ENCODE measurements around the gene PALM2AKAP2.
A peak's percentile ranks its signal among the peaks of the same experiment; 100 is the strongest.

The PALM2AKAP2 gene

DNA sequence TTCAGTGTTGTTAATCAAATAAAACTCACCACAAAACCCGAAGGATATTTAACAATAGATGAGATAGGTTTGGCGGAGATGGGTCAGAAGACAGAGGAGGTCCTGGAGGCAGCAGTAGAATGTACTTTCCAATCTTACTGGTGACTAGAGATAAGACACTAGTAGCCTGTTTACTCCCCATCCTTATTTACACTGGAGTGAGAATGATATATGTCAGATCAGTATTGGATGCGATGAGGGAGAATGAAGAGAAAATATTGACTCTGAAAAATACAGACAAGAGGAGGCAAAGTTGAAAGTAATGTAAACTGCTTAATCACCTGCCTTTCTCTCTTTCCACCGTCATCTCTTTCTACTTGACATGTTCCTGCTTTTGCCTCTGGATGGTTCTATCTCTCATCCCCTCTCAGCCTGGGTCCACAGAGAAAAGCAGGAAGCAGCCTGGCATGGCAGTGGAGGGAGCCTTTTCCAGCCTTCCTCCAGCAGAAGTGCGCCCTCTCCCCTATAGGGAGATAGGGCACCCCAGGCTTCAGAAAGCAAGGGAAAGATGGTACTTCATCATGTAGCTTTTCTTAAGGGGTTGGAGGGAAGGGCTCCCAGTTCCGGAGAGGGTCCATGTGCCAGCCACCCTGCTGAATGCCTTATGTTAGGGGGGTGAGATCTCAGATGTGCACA lies 11.1 kb downstream of the PALM2AKAP2 start:
- Histone ChIP-seq H3K4me3 (ENCODE audit: extremely low read depth, insufficient read depth, low read length, poor library complexity, severe bottlenecking) (no peak overlapping the region), H3K9me3 (ENCODE audit: control insufficient read depth, low read length) (no peaks in the 10 kb centered on the region), H3K27ac (ENCODE audit: low read depth, low read length, severe bottlenecking) (no peak overlapping the region), H3K36me3 (ENCODE audit: control insufficient read depth, insufficient read depth, low read length) (no peaks in the 10 kb centered on the region), H3K4me1 (ENCODE audit: control insufficient read depth, insufficient read depth, low read length, poor library complexity, severe bottlenecking) (peaks cover 50% of the 10 kb centered on the region)
- WGBS, 2 experiments (ENCODE audit: insufficient coverage in 2 of 2): 89 to 100% methylated on average over 1 to 4 of the region's 6 CpGs

DNA sequence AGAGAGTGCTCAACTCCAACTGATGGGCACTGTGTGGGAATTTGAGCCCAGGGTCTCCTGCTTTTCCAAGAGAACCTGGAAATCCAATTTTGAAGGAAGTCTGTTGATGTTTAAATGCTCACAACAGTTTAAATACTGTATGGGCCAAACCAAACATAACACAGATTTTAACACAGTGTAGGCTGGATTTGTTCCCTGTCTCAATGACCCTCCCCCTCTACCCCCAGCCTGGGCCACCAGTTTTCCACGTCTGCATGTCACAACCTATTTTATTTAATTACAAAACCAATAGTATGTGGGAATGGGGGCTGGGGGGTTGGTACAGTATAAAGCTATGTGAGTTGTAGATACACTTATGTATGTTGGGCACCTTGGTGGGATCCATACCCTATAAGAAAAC lies 11.7 kb downstream of the PALM2AKAP2 start:
- Histone ChIP-seq H3K36me3 (ENCODE audit: control insufficient read depth, insufficient read depth, low read length) (no peaks in the 10 kb centered on the region), H3K4me3 (ENCODE audit: extremely low read depth, insufficient read depth, low read length, poor library complexity, severe bottlenecking) (no peak overlapping the region), H3K4me1 (ENCODE audit: control insufficient read depth, insufficient read depth, low read length, poor library complexity, severe bottlenecking) (peaks cover 50% of the 10 kb centered on the region), H3K27ac (ENCODE audit: low read depth, low read length, severe bottlenecking) (no peak overlapping the region), H3K9me3 (ENCODE audit: control insufficient read depth, low read length) (no peaks in the 10 kb centered on the region)
- WGBS, 2 experiments (ENCODE audit: insufficient coverage in 2 of 2): no CpG with 5 or more reads among the region's 1 CpG

DNA sequence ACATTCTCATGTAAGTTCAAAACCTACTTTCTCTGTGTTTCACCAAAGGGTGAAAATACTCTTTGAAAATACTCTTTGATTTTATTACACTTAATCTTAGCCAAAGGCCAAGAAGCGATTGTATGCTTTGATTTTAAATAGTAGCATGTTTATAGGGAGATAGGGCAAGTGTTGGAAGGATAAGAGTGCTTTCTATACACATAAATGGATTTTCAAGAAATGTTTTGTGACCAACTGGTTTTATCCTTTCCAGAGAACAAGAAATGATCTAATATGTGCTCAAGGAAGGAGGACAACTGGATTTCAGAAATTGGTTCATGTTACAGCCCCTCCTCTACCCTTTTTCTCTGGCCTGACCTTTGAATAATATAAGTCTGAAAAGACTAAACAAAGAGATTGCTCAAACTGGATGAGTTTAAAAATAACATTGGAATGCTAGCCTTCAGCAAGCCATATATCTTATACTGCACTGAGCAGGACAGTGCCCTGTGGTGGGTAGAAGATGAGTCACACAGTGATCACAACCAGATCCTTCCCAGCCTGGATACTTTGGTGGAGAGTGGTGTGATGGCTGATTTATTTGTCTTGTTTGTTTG lies 13.1 kb downstream of the PALM2AKAP2 start:
- peak overlapping the region; percentile 78 for H3K27ac ChIP-seq (ENCODE audit: low read depth, low read length, severe bottlenecking)
- H3K9me3 ChIP-seq (ENCODE audit: control insufficient read depth, low read length): no peaks in the 10 kb centered on the region
- no peak overlapping the region for H3K4me3 ChIP-seq (ENCODE audit: extremely low read depth, insufficient read depth, low read length, poor library complexity, severe bottlenecking)
- no peaks in the 10 kb centered on the region for H3K36me3 ChIP-seq (ENCODE audit: control insufficient read depth, insufficient read depth, low read length)
- WGBS, 2 experiments (ENCODE audit: insufficient coverage in 2 of 2): no CpG with 5 or more reads among the region's 1 CpG
- peaks cover 55% of the 10 kb centered on the region for H3K4me1 ChIP-seq (ENCODE audit: control insufficient read depth, insufficient read depth, low read length, poor library complexity, severe bottlenecking)

DNA sequence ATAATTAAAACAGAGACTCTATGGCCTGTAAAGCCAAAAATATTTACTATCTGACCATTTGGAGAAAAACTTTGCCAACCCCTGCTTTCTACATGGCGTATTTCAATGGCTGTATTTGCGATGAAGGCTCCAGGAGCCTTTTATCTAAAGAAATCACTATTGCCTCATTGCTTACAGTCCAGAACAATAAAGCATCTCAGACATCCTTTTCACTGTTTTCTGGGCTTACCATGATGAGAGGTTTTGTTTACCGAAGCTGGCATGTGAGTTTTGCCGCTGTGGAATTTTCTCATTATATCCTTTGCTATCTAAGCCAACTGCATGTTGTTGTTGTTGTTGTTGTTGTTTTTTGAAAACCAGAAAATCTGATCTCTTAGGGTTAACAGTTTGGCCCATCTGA lies 13.9 kb downstream of the PALM2AKAP2 start:
- H3K9me3 ChIP-seq (ENCODE audit: control insufficient read depth, low read length): no peaks in the 10 kb centered on the region
- peaks cover 63% of the 10 kb centered on the region for H3K4me1 ChIP-seq (ENCODE audit: control insufficient read depth, insufficient read depth, low read length, poor library complexity, severe bottlenecking)
- WGBS, 2 experiments (ENCODE audit: insufficient coverage in 2 of 2): 93 to 100% methylated on average over 2 of the region's 4 CpGs
- H3K27ac ChIP-seq (ENCODE audit: low read depth, low read length, severe bottlenecking): peak overlapping the region; percentile 78
- no peaks in the 10 kb centered on the region for H3K36me3 ChIP-seq (ENCODE audit: control insufficient read depth, insufficient read depth, low read length)
- H3K4me3 ChIP-seq (ENCODE audit: extremely low read depth, insufficient read depth, low read length, poor library complexity, severe bottlenecking): no peak overlapping the region

DNA sequence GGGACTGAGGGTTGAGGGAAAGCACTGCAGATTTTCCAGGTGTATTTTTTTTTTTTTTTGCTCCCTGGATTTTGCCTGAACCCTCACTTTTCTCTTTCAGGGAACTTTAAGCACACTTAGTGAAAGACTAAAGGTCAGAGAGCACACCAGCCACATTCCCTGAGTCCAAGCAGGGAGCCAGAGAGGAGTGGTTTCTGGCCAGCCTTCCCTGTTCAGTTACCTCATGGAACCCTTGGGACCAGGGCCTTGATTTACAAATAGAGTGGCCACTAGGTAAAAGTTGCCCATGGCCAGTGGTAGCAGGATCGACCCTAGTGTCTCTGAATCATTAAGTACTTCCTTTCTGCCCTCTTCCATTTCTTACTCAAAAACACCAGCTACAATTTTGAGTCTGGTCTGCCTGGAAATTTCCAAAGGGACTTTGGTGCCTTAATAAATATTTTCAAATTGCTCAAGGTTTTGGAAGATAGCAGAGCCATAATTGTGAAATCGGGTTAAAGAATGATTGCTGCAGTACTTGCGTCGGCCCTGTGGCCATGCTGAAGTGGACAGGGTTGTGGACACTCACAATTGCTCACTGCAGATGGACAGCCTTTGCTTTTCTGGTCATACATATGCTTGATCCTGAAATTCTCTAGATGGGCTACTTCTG lies 14.5 kb downstream of the PALM2AKAP2 start:
- no peaks in the 10 kb centered on the region for H3K9me3 ChIP-seq (ENCODE audit: control insufficient read depth, low read length)
- WGBS, 2 experiments (ENCODE audit: insufficient coverage in 2 of 2): 87 to 94% methylated on average over 3 of the region's 4 CpGs
- H3K4me1 ChIP-seq (ENCODE audit: control insufficient read depth, insufficient read depth, low read length, poor library complexity, severe bottlenecking): peaks cover 63% of the 10 kb centered on the region
- H3K36me3 ChIP-seq (ENCODE audit: control insufficient read depth, insufficient read depth, low read length): no peaks in the 10 kb centered on the region
- no peak overlapping the region for H3K4me3 ChIP-seq (ENCODE audit: extremely low read depth, insufficient read depth, low read length, poor library complexity, severe bottlenecking)
- peak overlapping the region; percentile 78 for H3K27ac ChIP-seq (ENCODE audit: low read depth, low read length, severe bottlenecking)

DNA sequence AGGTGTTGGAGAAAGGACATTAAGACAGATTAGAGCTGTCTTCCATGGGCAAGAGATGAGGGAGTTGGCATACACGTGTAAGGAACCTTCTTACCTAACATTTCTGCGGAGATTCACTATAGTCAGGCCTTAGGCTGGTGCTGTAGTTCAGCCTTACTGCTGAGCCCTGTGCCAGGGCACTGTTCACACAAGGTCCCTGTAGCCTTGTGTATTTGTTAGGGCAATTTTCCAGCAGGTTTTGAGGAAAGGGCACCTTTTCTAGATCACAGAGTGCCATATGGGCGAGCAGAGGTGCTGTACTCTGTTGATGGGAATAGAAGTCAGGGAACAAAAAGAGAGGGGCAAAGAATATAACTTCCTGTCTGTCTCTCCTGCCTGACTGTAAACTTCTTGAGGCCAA lies 15.6 kb downstream of the PALM2AKAP2 start:
- Histone ChIP-seq H3K4me1 (ENCODE audit: control insufficient read depth, insufficient read depth, low read length, poor library complexity, severe bottlenecking) (peaks cover 65% of the 10 kb centered on the region), H3K4me3 (ENCODE audit: extremely low read depth, insufficient read depth, low read length, poor library complexity, severe bottlenecking) (no peak overlapping the region), H3K9me3 (ENCODE audit: control insufficient read depth, low read length) (no peaks in the 10 kb centered on the region), H3K36me3 (ENCODE audit: control insufficient read depth, insufficient read depth, low read length) (no peaks in the 10 kb centered on the region), H3K27ac (ENCODE audit: low read depth, low read length, severe bottlenecking) (no peak overlapping the region)
- WGBS, 2 experiments (ENCODE audit: insufficient coverage in 2 of 2): 100% methylated on average over 1 to 2 of the region's 3 CpGs

DNA sequence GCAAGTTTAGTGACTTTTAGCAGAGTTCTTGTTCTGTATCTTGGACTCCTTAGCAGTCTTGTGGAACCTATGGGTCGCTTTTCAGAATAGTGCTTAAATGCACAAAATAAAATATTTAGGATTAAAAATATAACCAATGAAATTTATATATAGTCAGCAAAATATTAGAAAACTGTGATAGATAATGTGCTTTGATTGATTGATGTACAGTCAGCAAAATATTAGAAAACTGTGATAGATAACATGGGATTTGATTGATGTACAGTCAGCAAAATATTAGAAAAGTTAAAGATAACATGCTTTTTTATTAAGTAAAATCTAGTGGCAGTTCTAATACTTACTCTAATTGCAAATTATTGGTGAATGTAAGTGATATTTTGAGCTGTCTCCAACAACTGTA lies 16.1 kb downstream of the PALM2AKAP2 start:
- Histone ChIP-seq H3K4me1 (ENCODE audit: control insufficient read depth, insufficient read depth, low read length, poor library complexity, severe bottlenecking) (peaks cover 69% of the 10 kb centered on the region), H3K9me3 (ENCODE audit: control insufficient read depth, low read length) (no peaks in the 10 kb centered on the region), H3K4me3 (ENCODE audit: extremely low read depth, insufficient read depth, low read length, poor library complexity, severe bottlenecking) (no peak overlapping the region), H3K36me3 (ENCODE audit: control insufficient read depth, insufficient read depth, low read length) (no peaks in the 10 kb centered on the region), H3K27ac (ENCODE audit: low read depth, low read length, severe bottlenecking) (no peak overlapping the region)
- no CpG with 5 or more reads among the region's 1 CpG for WGBS, 2 experiments (ENCODE audit: insufficient coverage in 2 of 2)

DNA sequence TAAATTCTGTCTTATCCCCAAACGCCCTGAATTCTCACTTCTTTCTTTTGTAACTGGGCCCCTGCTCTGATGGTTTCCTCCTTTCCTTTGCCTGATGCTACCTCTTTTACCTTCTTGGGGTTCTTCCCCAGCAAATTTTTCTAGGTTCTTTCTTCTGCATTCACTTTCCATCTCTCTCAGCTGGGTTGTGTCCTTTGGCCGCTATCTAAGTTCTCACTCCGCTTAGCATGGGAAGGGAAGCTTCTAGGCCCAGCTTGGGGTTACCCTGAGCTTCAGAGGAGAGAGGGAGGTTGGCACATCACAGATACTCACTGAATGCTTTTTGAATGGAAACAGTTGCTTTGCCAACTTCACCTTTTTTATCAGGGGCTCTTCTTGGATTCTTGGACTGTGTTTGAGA lies 17.0 kb downstream of the PALM2AKAP2 start:
- H3K9me3 ChIP-seq (ENCODE audit: control insufficient read depth, low read length): no peaks in the 10 kb centered on the region
- no peak overlapping the region for H3K4me3 ChIP-seq (ENCODE audit: extremely low read depth, insufficient read depth, low read length, poor library complexity, severe bottlenecking)
- 95 to 100% methylated on average over 1 to 3 of the region's 3 CpGs for WGBS, 2 experiments (ENCODE audit: insufficient coverage in 2 of 2)
- no peak overlapping the region for H3K27ac ChIP-seq (ENCODE audit: low read depth, low read length, severe bottlenecking)
- H3K4me1 ChIP-seq (ENCODE audit: control insufficient read depth, insufficient read depth, low read length, poor library complexity, severe bottlenecking): peaks cover 66% of the 10 kb centered on the region
- no peaks in the 10 kb centered on the region for H3K36me3 ChIP-seq (ENCODE audit: control insufficient read depth, insufficient read depth, low read length)

DNA sequence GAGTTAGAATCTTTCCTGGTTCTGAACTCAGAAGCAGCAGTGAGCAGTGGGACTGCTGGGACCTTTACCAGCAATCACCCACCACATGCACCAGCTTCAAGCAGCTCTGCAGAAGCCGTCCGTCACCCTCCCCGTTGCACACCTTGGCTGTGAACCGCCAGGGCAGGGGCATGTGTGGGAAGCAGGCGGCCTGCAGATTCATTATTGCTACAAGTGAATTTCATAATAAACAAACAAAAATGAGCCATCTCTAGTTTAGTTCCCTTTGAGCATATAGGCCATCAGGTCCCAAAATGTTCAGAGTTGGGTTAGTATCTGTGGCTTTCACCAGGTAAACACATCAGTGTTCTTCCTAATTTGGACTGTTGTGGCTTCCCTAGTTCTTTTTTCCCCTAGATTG lies 17.5 kb downstream of the PALM2AKAP2 start:
- 97% methylated on average over 5 of the region's 5 CpGs; no CpG with 5 or more reads in 1 of the 2 experiments for WGBS, 2 experiments (ENCODE audit: insufficient coverage in 2 of 2)
- H3K4me3 ChIP-seq (ENCODE audit: extremely low read depth, insufficient read depth, low read length, poor library complexity, severe bottlenecking): no peak overlapping the region
- no peaks in the 10 kb centered on the region for H3K9me3 ChIP-seq (ENCODE audit: control insufficient read depth, low read length)
- H3K27ac ChIP-seq (ENCODE audit: low read depth, low read length, severe bottlenecking): no peak overlapping the region
- peaks cover 67% of the 10 kb centered on the region for H3K4me1 ChIP-seq (ENCODE audit: control insufficient read depth, insufficient read depth, low read length, poor library complexity, severe bottlenecking)
- H3K36me3 ChIP-seq (ENCODE audit: control insufficient read depth, insufficient read depth, low read length): no peaks in the 10 kb centered on the region

DNA sequence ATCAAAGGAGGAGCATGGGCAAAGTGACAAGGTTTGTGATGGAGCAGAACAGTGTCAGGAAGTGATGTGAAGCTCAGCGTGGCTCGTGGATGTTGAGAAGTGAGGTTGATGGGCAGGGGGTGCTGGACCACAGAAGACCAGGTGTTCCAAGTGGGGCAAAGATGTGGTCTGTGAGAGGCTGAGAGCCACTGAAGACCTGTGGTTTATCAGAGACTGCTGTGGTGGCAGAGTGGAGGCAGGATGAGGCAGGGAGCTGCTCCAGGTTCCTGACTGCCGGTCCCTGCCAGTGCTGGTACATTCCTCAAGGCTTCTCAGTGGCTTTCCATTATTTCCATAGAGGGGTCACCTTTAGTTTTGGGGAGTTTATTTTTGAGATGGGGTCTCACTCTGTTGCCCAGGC lies 19.1 kb downstream of the PALM2AKAP2 start:
- H3K27ac ChIP-seq (ENCODE audit: low read depth, low read length, severe bottlenecking): peak overlapping the region; percentile 89
- H3K4me3 ChIP-seq (ENCODE audit: extremely low read depth, insufficient read depth, low read length, poor library complexity, severe bottlenecking): no peak overlapping the region
- WGBS, 2 experiments (ENCODE audit: insufficient coverage in 2 of 2): 91 to 94% methylated on average over 2 of the region's 3 CpGs
- peaks cover 55% of the 10 kb centered on the region for H3K4me1 ChIP-seq (ENCODE audit: control insufficient read depth, insufficient read depth, low read length, poor library complexity, severe bottlenecking)
- H3K9me3 ChIP-seq (ENCODE audit: control insufficient read depth, low read length): no peaks in the 10 kb centered on the region
- H3K36me3 ChIP-seq (ENCODE audit: control insufficient read depth, insufficient read depth, low read length): no peaks in the 10 kb centered on the region

DNA sequence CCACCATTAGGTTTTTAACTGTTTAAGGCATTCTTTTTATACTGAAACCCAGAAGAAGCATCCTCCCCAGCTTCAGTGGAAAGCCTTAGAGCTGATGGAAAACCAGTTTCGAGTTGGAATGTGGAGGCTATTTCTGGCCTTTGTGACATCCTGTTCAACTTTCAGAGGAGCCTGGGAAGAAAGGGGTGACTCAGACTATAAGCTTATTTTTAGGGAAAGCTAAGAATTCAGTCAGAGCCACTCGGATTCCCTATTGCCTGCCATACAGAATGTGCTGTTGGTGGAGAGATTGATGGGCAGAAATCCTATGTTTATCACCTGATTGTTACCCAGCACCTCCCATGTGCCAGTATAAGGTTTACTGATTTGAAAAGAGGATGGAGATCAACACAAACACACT lies 19.8 kb downstream of the PALM2AKAP2 start:
- Histone ChIP-seq H3K9me3 (ENCODE audit: control insufficient read depth, low read length) (no peaks in the 10 kb centered on the region), H3K4me1 (ENCODE audit: control insufficient read depth, insufficient read depth, low read length, poor library complexity, severe bottlenecking) (peaks cover 50% of the 10 kb centered on the region), H3K4me3 (ENCODE audit: extremely low read depth, insufficient read depth, low read length, poor library complexity, severe bottlenecking) (no peak overlapping the region), H3K27ac (ENCODE audit: low read depth, low read length, severe bottlenecking) (peak overlapping the region; percentile 89), H3K36me3 (ENCODE audit: control insufficient read depth, insufficient read depth, low read length) (no peaks in the 10 kb centered on the region)
- 20 to 21% methylated on average over 1 to 2 of the region's 2 CpGs for WGBS, 2 experiments (ENCODE audit: insufficient coverage in 2 of 2)

Data from mesodermal cell (in vitro differentiated cells).